Tongue (tissue), 2 donors: Measurements from ENCODE around the gene ABCB1. TPM values are rescaled to one million over a fixed set of nuclear protein-coding genes. Genes with fewer than 3 reads are reported as not detected.

Source experiments
- DNase-seq: peaks from one replicate; pipeline ENCODE4 v3.0.0-alpha.2; 2015
- total RNA-seq: library from RNA; depleted of rRNA; stranded (reverse); fragments of >200 nt; gene quantifications from one replicate; pipeline ENCODE4 v1.2.3, GENCODE V29; 2014

Gene ABCB1
- 2.4 TPM for total RNA-seq

DNA sequence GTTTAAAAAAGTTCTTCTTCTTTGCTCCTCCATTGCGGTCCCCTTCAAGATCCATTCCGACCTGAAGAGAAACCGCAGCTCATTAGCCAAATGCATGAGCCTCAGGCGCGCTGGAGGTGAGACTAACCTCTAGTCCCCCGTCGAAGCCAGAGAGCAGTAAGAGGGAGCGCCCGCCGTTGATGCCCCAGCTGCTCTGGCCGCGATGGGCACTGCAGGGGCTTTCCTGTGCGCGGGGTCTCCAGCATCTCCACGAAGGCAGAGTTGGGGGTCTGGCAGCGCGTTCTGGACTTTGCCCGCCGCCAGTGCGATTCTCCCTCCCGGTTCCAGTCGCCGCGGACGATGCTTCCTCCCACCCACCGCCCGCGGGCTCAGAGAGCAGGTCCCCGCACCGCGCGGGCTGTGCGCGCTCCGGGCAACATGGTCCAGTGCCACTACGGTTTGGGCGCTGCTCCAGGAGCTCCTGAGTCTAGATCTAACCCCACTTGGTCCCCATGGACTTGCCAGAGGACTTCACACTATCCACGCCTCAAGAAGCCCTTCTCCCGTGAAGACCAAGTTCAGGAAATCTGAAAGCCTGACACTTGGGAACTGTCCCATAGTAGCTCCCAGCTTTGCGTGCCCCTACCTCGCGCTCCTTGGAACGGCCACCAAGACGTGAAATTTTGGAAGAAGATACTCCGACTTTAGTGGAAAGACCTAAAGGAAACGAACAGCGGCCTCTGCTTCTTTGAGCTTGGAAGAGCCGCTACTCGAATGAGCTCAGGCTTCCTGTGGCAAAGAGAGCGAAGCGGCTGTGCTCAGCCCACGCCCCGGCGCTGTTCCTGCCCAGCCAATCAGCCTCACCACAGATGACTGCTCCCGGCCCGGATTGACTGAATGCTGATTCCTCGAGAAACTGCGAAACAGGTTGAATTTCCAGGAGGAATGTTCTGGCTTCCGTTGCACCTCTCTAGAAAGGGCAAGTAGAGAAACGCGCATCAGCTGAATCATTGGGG is at the start of gene ABCB1:
TSS of gene ABCB1 (minus strand) at position 755 of the 995 bp plus-strand sequence. CDS start at position 55, 700 bp downstream.
- DNase-seq: peak; percentile 64

DNA sequence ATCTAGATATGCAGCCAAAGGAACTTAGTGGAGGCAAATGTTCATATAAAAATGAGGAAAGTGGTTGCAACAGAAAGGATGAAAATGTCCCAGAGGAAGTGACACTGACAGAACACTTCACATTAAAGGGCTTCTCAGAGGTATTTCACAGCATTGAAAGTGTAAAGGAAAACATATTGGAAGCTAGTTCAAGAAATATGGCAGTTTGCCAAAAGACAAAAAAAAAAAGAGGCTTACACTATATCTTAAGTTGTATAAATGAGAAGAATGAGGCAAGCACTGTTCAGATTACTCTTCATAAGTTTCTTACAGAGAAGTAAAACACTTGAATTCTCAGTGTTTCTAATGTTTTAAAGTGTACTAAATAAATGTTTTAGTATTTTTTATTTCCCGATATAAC is 47.6 kb upstream of the ABCB1 start:
- no peak for DNase-seq

DNA sequence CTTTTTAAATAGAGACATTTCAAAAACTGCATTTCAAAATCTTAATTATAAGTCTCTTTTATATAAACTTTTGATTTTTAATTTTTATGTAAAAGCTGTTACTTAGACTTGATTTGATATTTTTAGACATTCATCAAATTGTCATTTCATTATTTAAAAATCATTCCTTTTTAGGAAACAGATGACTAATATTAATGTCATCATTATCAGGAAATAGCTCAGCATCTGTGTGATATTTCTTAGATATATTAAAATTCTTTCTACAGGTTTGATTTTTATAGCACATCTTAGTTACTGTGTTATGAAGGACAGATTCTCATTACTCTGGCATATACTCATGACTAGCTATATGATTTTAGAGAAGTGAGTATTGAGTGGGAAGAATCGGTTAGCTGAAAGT is 44.8 kb upstream of the ABCB1 start:
- DNase-seq: no peak

DNA sequence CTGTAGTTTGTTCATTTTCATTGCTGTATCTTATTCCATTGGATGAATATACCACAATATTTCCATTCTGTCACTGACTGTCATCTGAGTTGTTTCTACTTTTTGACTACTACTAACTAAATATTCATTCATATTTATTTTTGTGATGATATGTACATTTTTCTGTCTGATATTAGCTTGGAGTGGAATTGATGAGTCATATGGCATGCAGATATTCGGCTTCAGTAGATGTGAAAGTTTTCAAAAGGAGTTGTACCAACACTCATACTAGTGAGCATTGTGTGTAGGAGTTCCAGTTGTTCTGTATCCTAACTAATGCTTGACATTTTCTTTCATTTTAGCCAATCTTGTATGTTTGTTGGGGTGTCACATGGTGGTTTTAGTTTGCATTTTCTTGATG is 35.2 kb upstream of the ABCB1 start:
- no peak for DNase-seq

DNA sequence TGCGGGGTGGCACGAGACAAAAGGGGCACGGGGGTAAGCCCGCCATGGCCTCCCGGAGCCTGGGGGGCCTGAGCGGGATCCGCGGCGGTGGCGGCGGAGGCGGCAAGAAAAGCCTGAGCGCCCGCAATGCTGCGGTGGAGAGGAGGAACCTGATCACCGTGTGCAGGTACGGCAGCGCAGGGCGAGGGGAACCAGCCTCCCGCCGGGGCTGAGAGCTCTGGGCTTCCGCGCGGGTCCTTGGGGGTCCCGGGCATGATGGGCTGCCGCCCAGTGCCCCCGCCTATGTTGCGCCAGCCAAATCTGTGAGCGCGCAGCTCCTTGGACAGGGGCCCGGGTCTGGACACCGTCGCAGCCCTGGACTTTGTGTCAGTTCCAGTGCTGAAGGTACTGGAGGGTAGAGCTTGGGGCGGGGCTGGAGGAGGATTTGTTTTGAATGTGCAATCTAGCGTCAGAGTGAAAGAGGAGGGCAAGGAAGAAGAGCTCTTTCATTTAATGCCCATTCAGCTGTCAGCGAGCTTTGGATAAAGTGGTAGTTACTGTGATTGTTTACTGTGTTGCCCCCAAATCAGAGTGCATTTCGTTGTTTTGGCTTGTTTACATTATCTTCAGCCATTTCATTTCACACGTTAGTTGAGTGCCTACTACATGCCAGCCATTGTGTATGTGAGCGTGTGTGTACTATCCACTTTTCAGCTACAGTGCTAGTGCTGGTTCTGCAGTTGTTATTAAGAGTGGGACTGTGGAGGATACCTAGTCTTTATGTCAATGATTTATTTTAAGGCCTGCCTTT is 28.3 kb upstream of the ABCB1 start:
- DNase-seq: peak; percentile 8

DNA sequence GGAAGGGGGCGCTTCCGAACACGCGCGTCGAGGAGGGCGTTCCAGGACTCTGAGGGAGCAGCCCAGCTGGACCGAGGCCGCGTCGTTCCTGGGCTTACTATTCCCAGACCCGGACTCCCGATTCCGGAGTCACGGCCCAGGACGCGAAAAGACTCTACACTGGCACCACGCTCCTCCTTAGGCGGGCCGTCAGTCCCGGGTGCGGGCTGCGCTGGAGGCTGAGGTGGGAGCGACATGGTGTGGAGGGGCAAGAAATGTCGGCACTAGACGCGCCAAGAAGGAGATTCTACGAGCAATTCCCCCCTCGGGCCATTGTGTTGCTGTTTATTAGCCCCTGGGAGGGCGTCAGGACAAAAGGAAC is 26.9 kb upstream of the ABCB1 start:
- DNase-seq: no peak

DNA sequence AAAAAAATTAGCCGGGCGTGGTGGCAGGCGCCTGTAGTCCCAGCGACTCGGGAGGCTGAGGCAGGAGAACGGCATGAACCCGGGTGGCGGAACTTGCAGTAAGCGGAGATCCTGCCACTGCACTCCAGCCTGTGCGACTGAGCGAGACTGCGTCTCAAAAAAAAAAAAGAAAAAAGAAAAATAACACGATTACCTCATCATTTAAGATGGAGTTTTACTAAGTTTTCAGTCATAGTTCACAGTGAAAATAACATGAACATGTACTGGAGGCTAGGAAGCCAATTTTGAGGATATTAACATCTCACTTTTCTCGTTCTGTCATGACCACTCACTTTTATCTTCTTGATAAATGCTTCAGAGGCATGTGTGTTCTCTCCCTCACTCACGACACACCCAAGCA is 24.4 kb upstream of the ABCB1 start:
- no peak for DNase-seq

DNA sequence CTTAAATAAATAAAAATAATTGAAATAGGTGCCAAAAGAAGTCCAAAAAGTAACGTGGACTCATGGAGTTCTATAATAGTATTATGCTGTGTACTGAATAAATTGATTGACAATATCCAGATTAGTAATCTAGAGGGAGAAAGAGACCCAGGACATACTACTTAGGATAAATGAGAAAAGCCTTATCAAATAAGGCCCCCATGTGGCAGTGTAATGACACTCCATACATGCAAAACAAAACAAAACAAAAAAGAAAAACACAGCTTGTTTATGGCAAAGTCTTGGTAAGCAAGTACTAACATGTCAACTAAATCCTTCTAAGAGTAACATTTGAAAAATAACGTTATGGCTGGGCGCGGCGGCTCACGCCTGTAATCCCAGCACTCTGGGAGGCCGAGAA is 23.9 kb upstream of the ABCB1 start:
- DNase-seq: no peak

DNA sequence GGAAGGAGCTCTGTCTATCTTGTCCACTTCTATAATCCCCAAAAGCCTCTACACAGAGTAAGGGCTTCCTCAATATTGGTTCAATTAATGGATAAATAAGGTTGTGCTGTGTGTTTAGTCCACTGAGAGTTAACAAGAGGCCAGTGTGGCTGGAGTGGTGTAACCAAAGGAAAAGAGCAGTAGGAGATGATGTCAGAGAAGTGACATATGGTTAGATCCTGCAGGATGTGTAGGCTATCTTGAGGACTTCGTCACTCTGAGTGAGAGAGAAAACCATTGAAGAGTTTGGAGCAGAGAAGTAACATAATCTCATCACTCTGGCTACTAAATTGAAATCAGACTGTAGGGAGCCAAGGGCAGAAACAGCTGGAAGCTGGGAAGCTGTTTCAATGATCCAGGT is 14.5 kb upstream of the ABCB1 start:
- DNase-seq: no peak

DNA sequence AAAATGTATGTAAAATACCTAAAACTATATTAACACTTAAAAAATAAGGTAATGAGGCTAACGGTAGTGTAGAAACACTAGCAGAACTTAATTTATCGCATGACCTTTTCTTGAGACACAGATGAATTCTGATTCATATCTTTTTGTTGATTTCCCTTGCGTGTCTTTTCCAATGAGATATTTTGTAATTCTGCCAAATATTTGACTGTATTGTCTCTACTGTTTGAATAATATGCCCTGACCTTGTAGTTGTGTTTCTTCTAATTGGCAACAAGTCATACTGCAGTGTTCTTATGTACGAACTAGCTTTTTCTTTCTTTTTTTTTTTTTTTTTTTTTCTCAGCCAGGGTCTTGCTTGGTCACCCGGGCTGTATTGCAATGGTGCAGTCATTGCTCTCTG is 9.2 kb upstream of the ABCB1 start:
- DNase-seq: no peak

DNA sequence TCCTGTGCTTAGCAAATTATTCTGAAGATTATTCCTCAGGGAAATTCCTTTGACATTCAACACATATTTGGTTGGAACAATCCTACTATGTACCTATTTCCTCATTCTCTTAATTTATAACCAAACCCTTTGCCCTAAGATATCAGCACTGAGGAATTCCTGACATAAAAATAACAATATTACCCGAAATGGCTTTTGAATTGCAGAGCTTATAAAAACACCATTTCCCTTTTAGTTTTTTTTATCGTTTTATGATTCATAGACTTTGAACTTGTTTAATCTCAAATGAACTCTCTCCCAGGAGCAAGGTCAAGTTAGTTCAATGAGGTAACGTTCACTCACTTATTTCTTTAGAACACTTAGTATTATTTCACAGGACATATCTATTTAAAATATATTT is 7.7 kb upstream of the ABCB1 start:
- DNase-seq: no peak

DNA sequence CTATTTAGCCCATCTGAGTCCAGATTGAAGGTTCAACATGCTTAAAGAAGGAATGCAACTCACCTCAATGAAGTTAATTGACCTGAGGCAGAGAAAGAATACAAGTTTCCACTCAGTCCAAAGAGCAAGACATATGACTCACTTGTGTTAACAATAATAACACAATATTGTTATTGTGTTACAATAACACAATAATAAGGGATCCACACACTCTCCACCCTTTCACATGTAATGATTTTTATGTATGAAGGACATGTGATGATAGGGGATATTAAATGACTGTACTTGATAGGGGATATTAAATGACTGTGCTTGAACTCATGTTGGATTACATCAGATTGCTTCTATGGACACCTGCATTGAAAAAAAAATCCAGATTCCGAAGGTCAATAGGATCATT is 3.6 kb upstream of the ABCB1 start:
- no peak for DNase-seq

DNA sequence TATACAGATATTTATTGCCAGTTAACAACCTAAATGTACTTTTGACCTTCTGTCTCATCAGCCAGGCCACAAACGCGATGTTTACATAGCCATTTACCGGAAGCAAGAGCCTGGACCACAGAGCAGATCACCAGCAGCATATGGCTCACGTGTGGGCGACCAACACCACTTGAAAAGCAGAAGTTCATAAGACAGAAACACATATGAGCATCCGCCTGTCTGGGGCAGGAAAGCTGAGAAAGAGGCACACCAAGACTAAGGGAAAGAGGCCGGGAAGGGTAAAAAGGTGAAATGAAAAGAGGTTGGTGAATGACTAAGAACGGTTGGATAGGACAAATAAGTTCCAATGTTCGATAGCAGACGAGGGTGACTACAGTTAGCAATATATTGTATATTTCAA is 1.3 kb downstream of the ABCB1 start:
- no peak for DNase-seq

DNA sequence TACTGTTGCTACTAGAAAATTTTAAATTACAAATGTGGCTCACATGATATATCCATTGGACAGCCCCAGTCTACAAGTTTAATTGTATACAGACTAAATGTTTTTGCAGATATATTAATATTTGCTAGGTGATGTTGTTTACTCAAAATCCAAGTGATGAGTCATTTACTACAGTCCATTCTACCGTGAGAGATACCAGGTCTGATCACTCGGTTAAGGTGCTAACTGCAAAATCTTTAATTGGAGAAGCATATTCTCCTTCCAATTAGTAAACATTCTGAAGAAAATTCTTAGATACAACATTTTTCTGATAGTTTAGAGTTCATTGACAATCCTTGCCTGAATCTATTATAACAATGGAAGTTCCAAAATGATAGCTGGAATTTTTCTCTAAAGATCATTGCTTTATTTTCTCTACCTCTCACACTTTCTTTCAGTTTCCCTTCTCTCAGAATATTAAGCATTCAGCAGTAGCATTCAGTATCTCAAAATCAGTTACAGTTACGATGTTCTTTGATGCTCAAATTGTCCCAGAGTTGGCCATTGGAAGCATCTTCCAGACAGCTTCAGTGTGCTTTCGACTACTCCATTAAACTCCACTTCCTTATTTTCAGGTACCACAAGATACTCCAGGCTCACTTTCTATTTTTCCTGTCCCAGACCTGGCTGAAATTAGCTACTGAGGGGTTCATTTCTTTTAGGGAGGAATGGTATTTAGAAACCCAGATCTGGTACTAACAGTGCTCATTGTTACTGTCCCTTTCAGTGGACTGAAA is 2.3 kb downstream of the ABCB1 start:
- DNase-seq: no peak

DNA sequence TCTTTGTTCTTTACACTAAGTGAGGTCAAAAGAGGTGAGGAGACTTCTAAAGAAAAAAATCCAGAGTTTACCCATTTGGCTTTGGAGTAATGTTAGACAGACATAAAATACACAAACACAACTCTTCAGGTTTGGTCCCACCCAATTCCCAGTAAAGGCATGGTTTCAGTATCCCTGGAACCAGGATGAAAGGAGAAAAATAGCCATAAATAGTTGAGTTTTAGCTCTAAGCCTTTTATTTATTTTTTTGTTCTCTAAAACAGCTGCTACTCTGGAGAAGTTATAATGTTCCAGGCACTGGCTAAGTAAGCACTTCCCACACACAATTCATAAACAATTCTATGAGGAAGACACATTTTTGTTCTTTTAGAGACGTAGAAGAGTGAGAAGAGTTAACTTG is 4.0 kb downstream of the ABCB1 start:
- no peak for DNase-seq

DNA sequence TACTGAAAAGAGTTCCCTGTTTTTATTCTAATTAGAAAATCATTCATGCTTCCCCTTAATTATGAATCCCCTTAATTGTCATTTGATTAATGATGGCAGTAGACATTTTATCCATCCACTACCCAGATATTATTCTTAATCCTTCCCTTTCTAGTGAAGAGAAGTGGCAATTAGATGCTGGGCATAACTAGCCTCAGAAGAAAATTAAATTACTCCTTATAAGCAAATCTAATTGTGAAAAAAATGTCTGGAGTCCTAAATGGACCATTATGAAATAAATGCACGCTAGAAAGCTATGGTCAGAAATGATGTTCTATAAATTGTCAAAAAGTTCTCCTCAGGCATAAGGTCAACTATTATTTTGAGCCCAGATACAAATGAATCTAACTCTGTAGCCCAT is 4.5 kb downstream of the ABCB1 start:
- DNase-seq: no peak

DNA sequence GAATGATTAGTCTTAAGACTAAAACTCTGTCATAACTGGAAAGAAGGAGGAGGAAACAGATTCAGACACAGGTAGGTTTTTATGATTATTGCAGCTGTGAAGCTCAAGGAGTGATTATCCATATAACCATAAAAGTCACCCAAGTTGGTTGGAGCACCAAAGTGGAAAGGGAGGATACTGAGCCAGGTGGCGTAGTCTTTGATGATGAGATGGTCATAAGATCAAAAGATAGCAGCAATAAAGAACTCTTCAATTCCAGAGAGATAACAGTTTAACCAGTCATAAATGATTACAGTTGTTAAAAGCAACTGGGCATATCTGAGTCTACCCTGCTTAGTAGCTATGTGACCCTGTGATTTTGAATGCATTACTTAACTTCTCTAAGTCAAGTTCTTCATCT is 8.4 kb downstream of the ABCB1 start:
- DNase-seq: no peak

DNA sequence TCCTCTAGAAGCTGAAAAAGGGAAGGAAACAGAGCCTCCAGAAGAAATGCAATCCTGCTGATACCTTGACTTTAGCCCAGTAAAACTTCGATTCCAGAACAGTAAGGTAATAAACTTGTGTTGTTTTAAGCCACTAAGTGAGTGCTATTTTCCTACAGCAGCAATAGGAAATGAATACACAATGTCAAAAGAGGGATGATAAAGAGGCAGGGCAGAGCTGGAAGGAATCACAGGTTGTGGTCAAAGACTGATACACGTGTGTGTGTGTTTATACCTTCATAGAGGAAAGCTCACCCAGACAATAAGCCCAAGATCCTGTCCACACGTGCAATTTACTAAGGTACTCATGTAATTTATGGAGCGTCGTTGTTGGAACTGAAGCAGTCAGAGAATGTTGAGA is 9.5 kb downstream of the ABCB1 start:
- DNase-seq: no peak

DNA sequence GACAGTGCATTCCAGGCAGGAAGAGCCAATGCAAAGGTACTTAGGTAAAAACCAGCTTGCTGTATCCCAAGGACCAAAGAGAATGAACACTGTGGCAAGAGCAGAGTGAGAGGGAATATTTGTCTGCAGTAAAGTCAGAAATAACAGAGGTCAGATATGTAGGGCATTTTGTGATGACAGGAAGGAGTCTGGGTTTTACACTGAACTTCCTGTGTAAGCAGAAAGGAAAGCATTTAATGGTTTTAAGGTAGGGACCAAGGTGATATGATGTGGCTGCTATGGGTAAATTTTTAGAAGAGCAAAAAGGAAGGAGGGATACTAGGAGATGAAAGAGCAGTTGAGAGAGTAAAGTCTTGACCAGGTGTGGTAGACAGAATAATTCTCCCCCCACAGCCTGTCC is 10.1 kb downstream of the ABCB1 start:
- no peak for DNase-seq

DNA sequence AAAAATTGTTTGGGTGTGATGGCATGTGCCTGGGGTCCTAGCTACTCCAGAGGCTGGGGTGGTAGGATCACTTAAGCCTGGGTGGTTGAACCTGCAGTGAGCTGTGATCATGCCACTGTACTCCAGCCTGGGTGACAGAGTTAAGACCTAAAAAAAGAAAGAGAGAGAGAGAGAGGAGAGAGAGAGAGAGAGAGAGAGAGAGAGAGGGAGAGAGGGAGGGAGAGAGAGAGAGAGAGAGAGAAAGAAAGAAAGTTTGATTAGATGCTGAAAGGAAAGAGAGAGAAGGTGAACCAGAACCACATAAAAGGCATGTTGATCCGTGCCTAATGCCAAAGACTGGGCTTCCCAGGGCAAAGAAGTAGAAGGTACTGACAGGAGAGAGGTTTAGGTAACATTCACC is 11.1 kb downstream of the ABCB1 start:
- DNase-seq: no peak

DNA sequence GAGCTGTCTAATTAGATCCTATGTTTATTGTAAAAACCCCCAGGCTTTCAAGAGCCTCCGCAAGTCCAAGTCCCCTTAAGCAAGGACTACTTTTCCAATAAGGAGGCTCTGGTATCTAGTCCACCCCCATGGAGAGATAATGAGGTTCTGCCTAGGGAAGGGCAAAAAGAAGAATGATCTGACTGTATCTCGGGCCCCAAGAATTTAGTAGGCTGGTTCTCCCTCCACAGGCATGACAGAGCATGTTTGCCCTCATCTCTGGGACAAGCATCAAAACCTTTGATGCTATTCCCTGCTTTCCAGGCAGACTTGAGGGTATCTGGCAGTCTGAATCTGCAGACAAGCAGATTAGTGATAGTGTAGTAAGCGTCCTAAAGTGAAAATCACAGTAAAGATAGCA is 19.0 kb downstream of the ABCB1 start:
- no peak for DNase-seq

DNA sequence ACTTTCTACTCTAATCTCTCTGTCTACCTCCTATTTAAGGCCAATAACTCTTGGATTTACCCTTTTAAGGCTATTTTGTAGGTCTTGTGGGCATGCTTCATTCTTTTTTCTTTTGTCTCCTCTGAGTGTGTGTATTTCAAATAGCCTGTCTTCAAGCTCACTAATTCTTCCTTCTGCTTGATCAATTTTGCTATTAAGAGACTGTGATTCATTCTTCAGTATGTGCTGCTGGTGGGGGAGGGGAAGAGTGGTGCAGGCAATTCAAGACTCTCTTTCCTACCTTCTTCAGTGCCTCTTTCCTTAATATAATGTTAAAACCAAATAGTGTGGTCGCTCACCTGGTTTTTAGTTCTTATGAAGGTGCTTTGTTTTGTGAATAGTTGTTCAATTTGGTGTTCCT is 20.0 kb downstream of the ABCB1 start:
- no peak for DNase-seq

DNA sequence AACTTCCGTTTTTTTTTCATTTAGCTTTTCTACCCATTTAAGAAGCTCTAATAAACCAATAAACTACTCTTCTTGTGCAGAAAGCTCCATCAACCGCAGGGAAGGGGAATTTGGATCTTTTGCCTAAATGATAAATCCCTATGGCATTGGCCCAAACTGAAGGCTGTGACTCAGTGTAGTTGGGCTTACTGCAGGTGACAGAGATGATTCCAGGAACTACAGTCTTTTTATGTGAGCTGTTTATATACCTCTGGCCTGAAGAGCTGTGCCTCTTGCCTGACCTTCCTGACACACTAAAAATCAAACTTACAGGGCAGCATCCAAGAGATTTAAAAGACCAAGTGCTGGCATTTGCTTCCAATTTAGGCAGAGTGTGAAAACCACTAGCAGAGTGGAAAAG is 25.2 kb downstream of the ABCB1 start:
- DNase-seq: no peak
